Fibroblast of villous mesenchyme (primary cell): ENCODE results near the gene NDUFB4. TPM values are rescaled to one million over a fixed set of nuclear protein-coding genes. Genes with fewer than 3 reads are reported as not detected.
A peak's percentile ranks its signal among the peaks of the same experiment; 100 is the strongest.

Experiments used
- DNase-seq: peaks from one replicate; pipeline ENCODE4 v3.0.0-alpha.2; 2010; ENCODE audit warnings: low read depth
- H3K4me3 ChIP-seq: 2 replicates; pipeline ENCODE4 v1.5.1; 2011; ENCODE audit warnings: low read depth, mild to moderate bottlenecking, low read length
- CTCF ChIP-seq: IDR thresholded peaks from 2 replicates; pipeline ENCODE4 v1.5.1; 2012; ENCODE audit warnings: low read depth, mild to moderate bottlenecking, low read length; ENCODE audit not compliant: insufficient read depth
- total RNA-seq: library from RNA; depleted of rRNA; stranded (reverse); fragments of >200 nt; gene quantifications from 2 replicates; pipeline ENCODE4 v1.2.3, GENCODE V29; 2012

Gene NDUFB4
- total RNA-seq, 1 donor = 41.0 TPM

GRCh38 chr3:120649830-120650233, 53.7 kb downstream of the NDUFB4 start:
- TF ChIP-seq CTCF = no peak
- no peak overlapping the region for H3K4me3 ChIP-seq
- DNase-seq = peak; percentile 32

DNA sequence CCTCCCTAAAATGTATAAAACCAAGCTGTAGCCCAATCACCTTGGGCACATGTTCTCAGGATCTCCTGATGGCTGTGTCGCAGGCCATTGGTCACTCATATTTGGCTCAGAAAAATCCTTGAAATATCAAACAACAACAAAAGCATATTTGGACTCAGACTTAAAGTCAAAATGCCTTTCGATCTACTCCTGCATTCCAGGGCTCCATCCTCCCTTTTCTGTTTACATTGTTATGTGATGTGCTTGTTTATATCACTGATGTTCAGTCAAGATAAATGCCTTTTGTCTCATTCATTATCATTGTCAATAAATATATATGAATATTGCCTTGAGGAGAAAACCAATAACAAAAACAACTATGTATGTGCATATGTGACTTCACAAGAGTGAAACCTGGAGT, 54.2 kb downstream of the NDUFB4 start:
- no peak for TF ChIP-seq CTCF
- peak; percentile 17 for DNase-seq
- no peak overlapping the region for H3K4me3 ChIP-seq

Other genes starting within 250 kb of the NDUFB4 start
- gene LRRC58, start 247.0 kb upstream of the NDUFB4 start, total RNA-seq = 29.4 and 29.6 TPM in 2 replicates
- 997 and 1,795 TPM in 2 replicates for gene FSTL1, start 145.3 kb upstream of the NDUFB4 start, total RNA-seq
- 0.32 and 0.43 TPM in 2 replicates for gene HGD, start 85.9 kb downstream of the NDUFB4 start, total RNA-seq
- 16.1 and 18.1 TPM in 2 replicates for gene RABL3, start 146.2 kb downstream of the NDUFB4 start, total RNA-seq
- gene GTF2E1, start 146.4 kb downstream of the NDUFB4 start, total RNA-seq = 16.1 and 32.4 TPM in 2 replicates